Keratinocyte (primary cell): ENCODE results near the gene ALG3. TPM values are rescaled to one million over a fixed set of nuclear protein-coding genes. Genes with fewer than 3 reads are reported as not detected.
A peak's percentile ranks its signal among the peaks of the same experiment; 100 is the strongest.

Experiments used
- DNase-seq: peaks from one replicate; pipeline ENCODE4 v3.0.0-alpha.2; 2011; ENCODE audit warnings: low read depth, missing footprints, low spot score
- FAIRE-seq: peaks from 2 replicates; lab custom pipeline; 2011; peaks lifted over from hg19 to GRCh38; lab: Jason Lieb, UNC
- H2AFZ ChIP-seq: 2 replicates; pipeline ENCODE4 v1.6.0; 2012; ENCODE audit warnings: low read length, control low read depth, inconsistent platforms; ENCODE audit not compliant: control insufficient read depth
- H3K27ac ChIP-seq: 2 replicates; pipeline ENCODE4 v1.5.1; 2011; ENCODE audit warnings: low read length; ENCODE audit not compliant: control insufficient read depth, insufficient read depth
- H3K27me3 ChIP-seq: 3 replicates; pipeline ENCODE4 v1.6.0; 2011; ENCODE audit warnings: low read length; ENCODE audit not compliant: control insufficient read depth, insufficient read depth; ENCODE audit errors: extremely low read depth
- H3K36me3 ChIP-seq, 2 experiments: 2 replicates in 1 of 2; 3 replicates in 1 of 2; pipeline ENCODE4 v1.5.1; 2011; ENCODE audit warnings: low read length in 2 of 2, mild to moderate bottlenecking in 1 of 2; ENCODE audit not compliant: control insufficient read depth in 2 of 2, insufficient read depth in 2 of 2; ENCODE audit errors: extremely low read depth in 1 of 2
- H3K4me1 ChIP-seq: 3 replicates; pipeline ENCODE4 v1.5.1; 2011; ENCODE audit warnings: low read length; ENCODE audit not compliant: control insufficient read depth, insufficient read depth; ENCODE audit errors: extremely low read depth
- H3K4me2 ChIP-seq: 3 replicates; pipeline ENCODE4 v1.6.0; 2011; ENCODE audit warnings: low read depth, low read length; ENCODE audit not compliant: control insufficient read depth, insufficient read depth; ENCODE audit errors: extremely low read depth
- H3K4me3 ChIP-seq, 3 experiments: fragments of 200-600 bp in 1 of 3; sonication (generic) in 1 of 3; 2 replicates in 2 of 3; 3 replicates in 1 of 3; pipeline ENCODE4 v1.5.1; 2011 to 2016; ENCODE audit warnings: low read length in 3 of 3, mild to moderate bottlenecking in 3 of 3, control low read depth in 2 of 3, inconsistent platforms in 1 of 3, low read depth in 1 of 3, mixed read lengths in 1 of 3, mixed run types in 1 of 3, moderate library complexity in 1 of 3; ENCODE audit not compliant: control insufficient read depth in 2 of 3, insufficient read depth in 2 of 3; ENCODE audit errors: extremely low read depth in 1 of 3
- H3K79me2 ChIP-seq: 2 replicates; pipeline ENCODE4 v1.6.0; 2012; ENCODE audit warnings: low read length; ENCODE audit not compliant: control insufficient read depth, insufficient read depth
- H3K9ac ChIP-seq: 3 replicates; pipeline ENCODE4 v1.6.0; 2011; ENCODE audit warnings: low read length; ENCODE audit not compliant: control insufficient read depth, insufficient read depth; ENCODE audit errors: extremely low read depth
- H3K9me1 ChIP-seq: 3 replicates; pipeline ENCODE4 v1.6.0; 2011; ENCODE audit warnings: low read length; ENCODE audit not compliant: control insufficient read depth, insufficient read depth; ENCODE audit errors: extremely low read depth
- H3K9me3 ChIP-seq: 2 replicates; pipeline ENCODE4 v1.5.1; 2012; ENCODE audit warnings: low read depth, low read length; ENCODE audit not compliant: control insufficient read depth
- H4K20me1 ChIP-seq: 3 replicates; pipeline ENCODE4 v1.6.0; 2011; ENCODE audit warnings: low read length; ENCODE audit not compliant: control insufficient read depth, insufficient read depth; ENCODE audit errors: extremely low read depth
- CTCF ChIP-seq, 3 experiments: IDR thresholded peaks in 1 of 3; conservative IDR thresholded peaks in 1 of 3; optimal IDR thresholded peaks in 1 of 3; 2 replicates in 2 of 3; 3 replicates in 1 of 3; pipeline versions ENCODE3 to v1.5.1; 2011; ENCODE audit warnings: low read length in 3 of 3, mild to moderate bottlenecking in 3 of 3, moderate library complexity in 2 of 3, control low read depth in 1 of 3, inconsistent platforms in 1 of 3; ENCODE audit not compliant: insufficient read depth in 2 of 3; ENCODE audit errors: extremely low read depth in 1 of 3
- EZH2 ChIP-seq: IDR thresholded peaks from one replicate; pipeline ENCODE4 v1.6.1; 2012; ENCODE audit warnings: inconsistent platforms, mild to moderate bottlenecking, low read length, moderate library complexity
- dilution Hi-C: fragments of 300-500 bp; cut with MboI; formaldehyde crosslinking; loops from one replicate; pipeline ENCODE4 v1.7.0; 2020; ENCODE audit warnings: low sequenced_read_pairs; ENCODE audit not compliant: extremely low pct_ligation_motif_present
- polyA plus RNA-seq, 5 experiments: library from polyadenylated mRNA; depleted of rRNA in 3 of 5; stranded (reverse) in 3 of 5; stranded (forward) in 1 of 5; unstranded in 1 of 5; fragments of >200 nt; gene quantifications; 1 replicate in 1 of 5; 2 replicates in 3 of 5; 3 replicates in 1 of 5; pipeline versions ENCODE4 v1.2.1 to v1.2.3, GENCODE V29; 2011 to 2012; ENCODE audit warnings: missing spikeins in 2 of 5, low read depth in 1 of 5, low replicate concordance in 1 of 5

Gene ALG3
- polyA plus RNA-seq, 1 donor (not counting 4 experiments of a cell fraction or from before 2014, with no cell fraction given), result 48.2 TPM

GRCh38 chr3:184234224-184234623 is 14.5 kb downstream of the ALG3 start:
- H3K9me1 ChIP-seq, result no peaks in the 10 kb centered on the region
- TF ChIP-seq EZH2, result no peak
- TF ChIP-seq CTCF (optimal IDR thresholded peaks at IDR 0.05 in 1 of 3, IDR thresholded peaks at IDR 0.05 in 1 of 3, conservative IDR thresholded peaks at IDR 0.05 in 1 of 3; ENCODE audit: extremely low read depth in 1 of 3, insufficient read depth in 2 of 3, low read length in 3 of 3), result peak in 2 of 3 experiments; percentile 36 to 48
- no peak overlapping the region for H3K4me3 ChIP-seq
- H3K36me3 ChIP-seq, result no peaks in the 10 kb centered on the region
- dilution Hi-C loops, result no loop called here
- no peak overlapping the region for H3K27ac ChIP-seq
- H3K9me3 ChIP-seq, result no peaks in the 10 kb centered on the region
- H3K4me2 ChIP-seq, result no peak overlapping the region
- H3K79me2 ChIP-seq, result no peaks in the 10 kb centered on the region
- no peaks in the 10 kb centered on the region for H4K20me1 ChIP-seq
- no peak overlapping the region for H3K9ac ChIP-seq
- peak; percentile 23 for FAIRE-seq
- H3K4me1 ChIP-seq, result peaks cover 9% of the 10 kb centered on the region
- H3K27me3 ChIP-seq, result peaks cover 40% of the 10 kb centered on the region
- no peak overlapping the region for H2AFZ ChIP-seq
- no peak for DNase-seq

GRCh38 chr3:184233127-184233843 is 15.5 kb downstream of the ALG3 start:
- dilution Hi-C loops, result no loop called here

More at GRCh38 chr3:184233127-184233843, 15.5 kb downstream of the ALG3 start:
- Histone ChIP-seq H3K9me1 (no peaks in the 10 kb centered on the region), H2AFZ (no peak overlapping the region), H4K20me1 (no peaks in the 10 kb centered on the region), H3K36me3 (no peaks in the 10 kb centered on the region), H3K4me3 (no peak overlapping the region), H3K4me1 (peaks cover 9% of the 10 kb centered on the region), H3K27ac (no peak overlapping the region), H3K9me3 (no peaks in the 10 kb centered on the region), H3K79me2 (no peaks in the 10 kb centered on the region), H3K4me2 (no peak overlapping the region), H3K27me3 (peaks cover 49% of the 10 kb centered on the region), H3K9ac (no peak overlapping the region)
- DNase-seq, result no peak
- no peak for FAIRE-seq
- no peak for TF ChIP-seq EZH2
- no peak for TF ChIP-seq CTCF (optimal IDR thresholded peaks at IDR 0.05 in 1 of 3, IDR thresholded peaks at IDR 0.05 in 1 of 3, conservative IDR thresholded peaks at IDR 0.05 in 1 of 3; ENCODE audit: extremely low read depth in 1 of 3, insufficient read depth in 2 of 3, low read length in 3 of 3)
